Activated CD4-positive, alpha-beta T cell treated with anti-CD3 and anti-CD28 coated beads for 36 hours (primary cell): Measurements from ENCODE around the gene LRFN4. TPM values are rescaled to one million over a fixed set of nuclear protein-coding genes. Genes with fewer than 3 reads are reported as not detected.

ENCODE experiments used
- ATAC-seq: fragments of 200-7000 bp; cut with Tn5 transposase; one replicate; pipeline ENCODE4 v1.10.0; 2021; ENCODE audit warnings: mild to moderate bottlenecking, moderate library complexity
- CTCF ChIA-PET: fragments of 350-600 bp; sonication (Branson Sonifier 250); formaldehyde crosslinking; loops from one replicate; lab custom pipeline; 2021; ENCODE audit warnings: antibody characterized with exemption; lab: Charles Lee
- POLR2A ChIA-PET: fragments of 350-600 bp; sonication (Branson Sonifier 250); formaldehyde crosslinking; loops from one replicate; lab custom pipeline; 2021; ENCODE audit warnings: antibody characterized with exemption, inconsistent platforms; lab: Charles Lee
- DNase-seq: peaks from one replicate; pipeline ENCODE4 v3.0.0-alpha.2; 2020
- H3K27ac Mint-ChIP-seq: one replicate; pipeline ENCODE4 v1.8.0; 2021; ENCODE audit warnings: mixed read lengths
- H3K27me3 Mint-ChIP-seq: one replicate; pipeline ENCODE4 v1.8.0; 2021; ENCODE audit warnings: mixed read lengths
- H3K36me3 Mint-ChIP-seq: one replicate; pipeline ENCODE4 v1.8.0; 2021; ENCODE audit warnings: low read depth, mixed read lengths
- H3K4me1 Mint-ChIP-seq: one replicate; pipeline ENCODE4 v1.8.0; 2021; ENCODE audit warnings: mixed read lengths
- H3K4me3 Mint-ChIP-seq: one replicate; pipeline ENCODE4 v1.8.0; 2021; ENCODE audit warnings: mild to moderate bottlenecking, moderate library complexity, mixed read lengths
- H3K9me3 Mint-ChIP-seq: one replicate; pipeline ENCODE4 v1.8.0; 2021; ENCODE audit warnings: low read depth, mixed read lengths
- intact Hi-C, 2 experiments: fragments of 100-400 bp; cut with DNase I in 1 of 2; cut with micrococcal nuclease in 1 of 2; formaldehyde crosslinking; loops; one replicate each; pipeline versions ENCODE4 v1.14.2 to v1.15.1; 2022 to 2024; cut with DNase I, micrococcal nuclease
- total RNA-seq, 2 experiments: library from RNA; stranded (reverse); gene quantifications; one replicate each; pipeline ENCODE4 v1.2.3, GENCODE V29; 2021

LRFN4 gene
- total RNA-seq, 2 experiments from 2014 or later = 19.2 to 22.7 TPM

DNA sequence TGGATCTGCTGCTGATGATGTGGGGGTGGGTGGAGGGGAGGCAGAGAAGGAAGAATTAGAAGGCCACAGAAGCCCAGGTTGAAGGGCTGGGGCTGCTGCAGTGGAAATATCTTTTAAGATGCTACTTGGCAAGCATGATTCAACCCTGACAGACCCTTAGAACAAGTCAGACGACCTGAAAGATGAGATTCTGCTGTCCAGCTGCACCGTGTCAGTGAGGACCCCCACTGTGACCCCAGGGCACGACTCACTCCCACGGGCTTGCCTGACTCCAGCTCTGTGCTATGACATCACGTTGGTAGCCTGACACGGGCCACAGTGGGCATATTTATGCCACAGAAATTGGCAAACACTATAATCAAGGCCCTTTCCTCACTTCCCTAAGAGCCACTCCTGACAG, 36.0 kb downstream of the LRFN4 start:
- Mint-ChIP-seq H3K27ac (no peak overlapping the region), H3K4me3 (no peak overlapping the region), H3K4me1 (peaks cover 8% of the 10 kb centered on the region), H3K27me3 (no peaks in the 10 kb centered on the region), H3K9me3 (peaks cover 2% of the 10 kb centered on the region), H3K36me3 (no peaks in the 10 kb centered on the region)
- DNase-seq (no peak), ATAC-seq (no peak)
- ChIA-PET CTCF (interaction anchor here (0.9 to 1.0 kb wide), 2 partner anchors 9 to 83 kb away, joined by 3 to 5 read pairs; no protein-coding TSS in a partner anchor), POLR2A (no interaction called here)
- intact Hi-C loops = loop anchor here in 1 of 2 experiments (1.0 to 2.0 kb wide), 3 partner anchors 25 to 78 kb away; partner anchors contain the start of gene PC

DNA sequence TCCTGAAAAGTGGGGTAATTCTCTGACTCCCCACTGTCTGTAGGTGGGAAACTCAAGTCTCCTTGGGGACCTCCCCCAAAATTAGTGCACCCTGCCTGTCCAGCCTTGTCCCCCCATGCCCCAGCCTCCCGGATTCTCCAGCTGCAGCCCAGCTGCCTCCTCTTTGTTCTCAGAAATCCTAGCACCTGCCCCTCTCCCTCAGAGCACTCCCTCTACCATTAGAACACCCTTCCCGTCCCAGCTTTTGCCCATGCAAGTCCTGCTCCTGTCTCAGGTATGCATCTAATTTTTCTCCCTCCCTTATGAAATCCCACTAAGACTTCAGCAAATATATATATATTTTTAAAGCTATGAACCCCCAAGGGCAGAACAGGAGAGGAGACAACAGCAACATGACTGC, 37.3 kb downstream of the LRFN4 start:
- Mint-ChIP-seq H3K27me3 (no peaks in the 10 kb centered on the region), H3K36me3 (no peaks in the 10 kb centered on the region), H3K4me3 (no peak overlapping the region), H3K27ac (no peak overlapping the region), H3K4me1 (peaks cover 8% of the 10 kb centered on the region), H3K9me3 (peaks cover 2% of the 10 kb centered on the region)
- DNase-seq = no peak
- ChIA-PET CTCF (interaction anchor here (0.9 to 1.0 kb wide), 2 partner anchors 13 to 60 kb away, joined by 3 to 5 read pairs; no protein-coding TSS in a partner anchor), POLR2A (no interaction called here)
- intact Hi-C loops = no loop called here
- ATAC-seq = no peak

DNA sequence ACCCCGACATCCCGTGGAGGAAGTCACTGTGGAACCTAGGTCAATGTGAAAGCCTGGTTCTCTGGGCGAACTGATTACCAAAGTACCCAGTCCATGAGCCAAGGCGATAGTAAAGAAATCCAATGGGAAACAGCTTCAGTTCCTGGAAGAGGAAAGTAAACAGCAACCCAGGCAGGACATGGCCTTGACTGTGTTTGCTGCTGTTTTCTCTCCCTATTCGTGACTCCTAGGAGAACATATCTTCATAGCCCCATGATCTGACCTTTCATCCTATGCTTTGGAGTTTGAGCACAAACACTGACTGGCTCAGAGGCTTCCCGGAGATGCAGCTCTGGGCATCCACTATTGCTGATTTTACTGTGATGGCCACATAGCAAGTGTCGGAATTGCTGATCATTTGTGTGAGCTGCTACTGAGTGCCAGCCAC, 45.1 kb downstream of the LRFN4 start:
- intact Hi-C loops = no loop called here
- ATAC-seq (no peak), DNase-seq (no peak)
- no peaks in the 10 kb centered on the region for H3K9me3 Mint-ChIP-seq
- H3K27ac Mint-ChIP-seq = no peak overlapping the region
- POLR2A ChIA-PET = no interaction called here
- no peaks in the 10 kb centered on the region for H3K4me1 Mint-ChIP-seq
- H3K27me3 Mint-ChIP-seq = no peaks in the 10 kb centered on the region
- H3K36me3 Mint-ChIP-seq = no peaks in the 10 kb centered on the region
- H3K4me3 Mint-ChIP-seq = no peak overlapping the region
- CTCF ChIA-PET = no interaction called here

DNA sequence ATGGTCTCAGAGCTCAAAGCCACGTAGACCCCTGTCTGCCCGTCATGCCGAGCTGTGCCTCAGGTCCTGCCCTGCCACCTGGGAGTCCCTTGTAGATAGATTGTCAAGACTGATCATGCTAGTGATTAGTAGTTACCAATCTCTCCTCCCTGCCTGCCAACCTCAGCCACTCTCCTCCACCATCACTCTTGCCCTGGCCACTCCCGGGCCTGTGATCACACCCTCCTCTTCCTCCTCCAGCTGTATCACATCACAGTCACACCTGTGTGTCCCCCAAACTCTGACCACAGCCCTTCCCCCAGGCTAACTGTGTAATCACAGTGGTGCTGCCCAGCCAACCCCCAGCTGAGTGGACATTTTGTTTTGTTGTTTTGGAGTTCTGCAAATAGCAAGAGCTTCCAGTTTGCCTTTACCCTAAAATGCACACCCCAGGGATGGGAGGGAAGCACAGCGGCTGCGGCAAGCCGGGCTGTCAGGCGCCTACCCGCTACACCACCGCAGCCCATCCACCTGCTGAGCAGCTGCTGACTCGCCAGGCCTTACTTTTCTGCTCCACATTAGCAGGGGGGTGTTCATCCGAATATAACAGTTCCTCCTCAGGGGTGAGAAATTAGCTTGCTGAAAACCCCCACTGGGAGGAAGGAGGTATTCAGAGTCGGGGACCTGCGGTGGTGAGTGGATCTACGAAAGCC, 45.8 kb downstream of the LRFN4 start:
- ATAC-seq (no peak), DNase-seq (no peak)
- no peak overlapping the region for H3K4me3 Mint-ChIP-seq
- no peaks in the 10 kb centered on the region for H3K36me3 Mint-ChIP-seq
- H3K27ac Mint-ChIP-seq = no peak overlapping the region
- POLR2A ChIA-PET = no interaction called here
- H3K27me3 Mint-ChIP-seq = no peaks in the 10 kb centered on the region
- intact Hi-C loops = no loop called here
- H3K9me3 Mint-ChIP-seq = no peaks in the 10 kb centered on the region
- CTCF ChIA-PET = interaction anchor here (0.6 kb wide), 1 partner anchor 244 kb away, joined by 3 read pairs; no protein-coding TSS in a partner anchor
- H3K4me1 Mint-ChIP-seq = no peaks in the 10 kb centered on the region

DNA sequence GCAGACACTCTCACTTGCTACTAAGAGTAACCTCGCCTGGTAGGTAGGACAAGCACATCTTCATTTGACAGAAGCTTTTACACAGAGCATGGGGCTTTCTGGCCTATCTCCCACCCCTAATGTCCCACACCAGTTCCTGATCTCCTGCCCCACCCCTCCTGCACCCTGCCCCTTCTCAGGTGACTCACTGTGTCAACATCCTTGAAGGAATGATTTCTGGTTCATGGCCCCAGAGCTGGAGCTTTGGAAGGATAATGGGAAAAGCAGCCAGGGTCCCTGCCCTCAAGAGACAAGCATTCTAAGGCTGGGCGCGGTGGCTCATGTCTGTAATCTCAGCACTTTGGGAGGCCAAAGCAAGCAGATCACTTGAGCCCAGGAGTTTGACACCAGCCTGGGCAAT, 47.2 kb downstream of the LRFN4 start:
- POLR2A ChIA-PET = no interaction called here
- no peak for ATAC-seq
- no peaks in the 10 kb centered on the region for H3K9me3 Mint-ChIP-seq
- CTCF ChIA-PET = no interaction called here
- no peak overlapping the region for H3K4me3 Mint-ChIP-seq
- H3K27me3 Mint-ChIP-seq = no peaks in the 10 kb centered on the region
- DNase-seq = no peak
- H3K27ac Mint-ChIP-seq = no peak overlapping the region
- H3K4me1 Mint-ChIP-seq = no peaks in the 10 kb centered on the region
- intact Hi-C loops = no loop called here
- H3K36me3 Mint-ChIP-seq = no peaks in the 10 kb centered on the region

DNA sequence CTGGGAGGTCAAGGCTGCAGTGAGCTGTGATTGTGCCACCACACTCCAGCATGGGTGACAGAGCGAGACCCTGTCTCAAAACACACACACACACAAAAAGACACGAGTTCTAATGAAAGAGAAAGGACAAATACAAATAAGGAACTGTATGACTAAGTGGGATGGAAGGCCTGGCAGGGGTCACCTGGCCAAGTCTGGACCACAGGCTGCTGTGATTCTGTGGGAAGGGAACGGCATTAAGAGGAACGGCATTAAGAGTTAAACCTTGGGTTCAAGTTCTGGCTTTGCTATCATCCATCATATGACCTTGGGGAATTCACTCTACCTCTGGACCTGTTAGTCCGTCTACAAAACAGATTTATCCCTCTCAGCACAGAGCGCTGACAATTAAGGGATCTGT, 47.7 kb downstream of the LRFN4 start:
- H3K36me3 Mint-ChIP-seq = no peaks in the 10 kb centered on the region
- DNase-seq (no peak), ATAC-seq (no peak)
- H3K27me3 Mint-ChIP-seq = no peaks in the 10 kb centered on the region
- ChIA-PET POLR2A (no interaction called here), CTCF (no interaction called here)
- H3K4me1 Mint-ChIP-seq = no peaks in the 10 kb centered on the region
- H3K27ac Mint-ChIP-seq = no peak overlapping the region
- H3K4me3 Mint-ChIP-seq = no peak overlapping the region
- intact Hi-C loops = no loop called here
- H3K9me3 Mint-ChIP-seq = no peaks in the 10 kb centered on the region

DNA sequence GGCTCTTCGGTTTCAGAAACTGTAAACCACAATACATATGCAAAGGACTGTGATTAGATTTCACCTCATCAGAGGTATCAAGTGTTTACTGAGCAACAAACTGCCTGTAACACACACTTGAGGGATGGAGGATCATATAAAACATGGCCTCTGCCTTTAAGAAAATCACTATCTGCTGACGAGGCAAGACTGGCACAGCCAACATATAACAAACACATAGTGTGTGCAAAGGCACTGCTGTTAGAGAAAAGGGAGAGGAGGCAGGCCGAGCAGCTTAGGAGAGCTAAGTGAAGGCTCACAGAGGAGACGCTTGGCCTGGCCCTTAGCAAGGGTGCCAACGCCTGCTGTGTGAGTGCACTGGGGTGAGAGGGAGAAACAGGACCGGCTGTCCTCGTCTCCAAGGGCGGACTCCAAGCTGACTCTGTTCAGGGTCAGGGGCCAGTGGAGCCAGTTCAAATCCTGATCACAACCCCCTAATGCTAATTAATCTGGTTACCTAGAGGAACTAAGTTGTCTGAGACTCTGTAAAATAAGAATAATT, 48.2 kb downstream of the LRFN4 start:
- Mint-ChIP-seq H3K27me3 (no peaks in the 10 kb centered on the region), H3K4me1 (no peaks in the 10 kb centered on the region), H3K36me3 (no peaks in the 10 kb centered on the region), H3K4me3 (no peak overlapping the region), H3K9me3 (no peaks in the 10 kb centered on the region), H3K27ac (no peak overlapping the region)
- ATAC-seq (no peak), DNase-seq (no peak)
- CTCF ChIA-PET = interaction anchor here (1.1 kb wide), 1 partner anchor 21 kb away, joined by 3 read pairs; no protein-coding TSS in a partner anchor
- POLR2A ChIA-PET = interaction anchor here (0.5 kb wide), 1 partner anchor 225 kb away, joined by 4 read pairs; no protein-coding TSS in a partner anchor
- intact Hi-C loops = no loop called here

DNA sequence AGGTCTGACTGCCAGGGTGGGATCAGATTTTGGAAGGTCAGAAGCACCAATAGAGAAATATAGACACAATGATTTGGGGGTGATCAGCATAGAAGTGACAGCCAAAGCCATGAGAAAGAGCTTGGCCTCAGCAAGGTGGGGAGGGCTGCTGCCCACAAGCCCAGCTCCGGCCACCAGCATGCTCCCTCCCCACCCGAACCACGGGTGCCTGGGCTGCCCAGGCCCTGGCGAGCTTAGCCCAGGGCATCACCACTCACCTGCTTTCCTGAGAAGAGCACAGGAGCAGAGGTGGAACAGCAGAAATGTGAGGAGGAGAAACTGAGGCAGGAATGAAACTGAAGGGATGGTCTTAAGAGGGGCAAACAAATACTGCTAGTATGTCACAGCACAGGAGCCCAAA, 48.8 kb downstream of the LRFN4 start:
- Mint-ChIP-seq H3K36me3 (no peaks in the 10 kb centered on the region), H3K4me1 (no peaks in the 10 kb centered on the region), H3K9me3 (no peaks in the 10 kb centered on the region), H3K27me3 (no peaks in the 10 kb centered on the region), H3K4me3 (no peak overlapping the region), H3K27ac (no peak overlapping the region)
- ATAC-seq (no peak), DNase-seq (no peak)
- intact Hi-C loops = no loop called here
- POLR2A ChIA-PET = interaction anchor here (0.5 kb wide), 1 partner anchor 224 kb away, joined by 4 read pairs; no protein-coding TSS in a partner anchor
- CTCF ChIA-PET = interaction anchor here (1.1 kb wide), 1 partner anchor 22 kb away, joined by 3 read pairs; no protein-coding TSS in a partner anchor

DNA sequence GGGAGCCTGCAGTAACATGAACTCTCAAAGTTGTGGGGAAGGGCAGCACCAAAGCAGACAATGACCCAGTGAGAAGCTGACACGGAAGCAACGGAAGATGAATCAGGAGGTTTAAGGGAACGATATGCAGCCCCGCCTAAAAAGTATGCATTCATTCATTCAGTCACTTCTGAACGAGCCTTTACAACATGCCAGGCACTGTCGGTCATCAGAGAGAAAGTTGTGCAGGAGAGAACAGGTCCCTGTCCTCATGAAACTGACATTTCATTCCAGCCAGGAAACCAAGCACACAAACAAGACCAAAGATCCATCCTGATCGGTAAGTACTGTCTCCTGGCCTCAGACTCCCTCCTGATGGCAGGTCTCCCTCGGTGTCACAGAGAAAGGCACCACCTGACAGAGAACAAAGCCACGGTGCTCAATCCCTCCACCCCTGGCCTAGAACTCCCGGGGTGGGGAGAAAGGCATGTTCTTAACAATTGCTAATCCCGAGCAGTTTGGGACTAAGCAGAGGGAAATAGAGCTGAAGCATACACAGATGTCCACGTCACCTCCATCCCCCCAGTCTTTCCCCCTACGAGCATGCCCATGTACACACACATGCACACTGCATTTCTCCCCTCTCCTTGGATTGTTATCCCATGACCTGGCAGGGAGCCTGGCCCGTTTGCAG, 49.3 kb downstream of the LRFN4 start:
- Mint-ChIP-seq H3K27me3 (no peaks in the 10 kb centered on the region), H3K4me3 (no peak overlapping the region), H3K4me1 (no peaks in the 10 kb centered on the region), H3K36me3 (no peaks in the 10 kb centered on the region), H3K9me3 (no peaks in the 10 kb centered on the region), H3K27ac (no peak overlapping the region)
- ChIA-PET POLR2A (no interaction called here), CTCF (interaction anchor here (1.1 kb wide), 1 partner anchor 23 kb away, joined by 3 read pairs; no protein-coding TSS in a partner anchor)
- intact Hi-C loops = no loop called here
- DNase-seq (no peak), ATAC-seq (no peak)

DNA sequence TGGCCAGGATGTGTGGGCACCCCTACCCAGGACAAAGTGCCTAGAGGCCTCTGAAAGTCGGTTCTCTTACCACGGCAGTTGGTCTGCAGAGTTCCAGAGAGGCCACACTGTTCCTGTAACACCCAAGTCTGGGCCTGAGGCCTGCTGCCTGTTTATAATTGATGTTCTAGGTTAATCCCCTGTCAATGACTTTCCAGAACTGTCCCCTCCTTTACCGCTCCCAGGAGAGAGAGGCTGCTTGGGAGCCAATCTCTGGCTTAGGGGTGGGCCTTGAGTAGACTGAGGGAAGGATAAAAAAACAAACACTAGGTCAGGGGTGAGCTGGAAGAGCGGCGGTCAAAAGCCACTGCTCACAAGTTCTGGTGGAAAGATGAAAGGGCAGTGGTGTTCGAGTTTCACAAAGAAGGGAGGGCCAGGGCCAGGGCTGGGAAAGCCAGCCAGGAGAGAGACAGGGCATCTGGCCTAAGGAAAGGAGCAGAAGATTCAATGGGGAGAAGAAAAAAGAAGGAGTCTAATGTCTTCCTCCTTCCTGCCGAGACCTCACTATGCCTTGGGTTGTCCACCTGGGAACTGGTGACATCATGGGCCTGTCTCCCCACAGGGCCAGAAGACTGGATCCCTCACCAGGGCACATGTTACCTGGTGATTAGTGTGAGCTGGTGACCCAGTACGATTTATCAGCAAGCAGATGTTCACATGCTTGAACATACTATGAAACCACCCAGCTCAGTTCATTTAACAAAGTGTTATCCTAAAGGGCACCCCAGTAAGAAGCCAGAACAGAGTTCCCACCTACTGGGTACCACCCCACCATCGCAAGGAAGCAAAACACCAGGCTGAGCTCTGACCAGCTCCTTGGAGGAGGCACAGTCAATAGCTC, 51.1 kb downstream of the LRFN4 start:
- no peak overlapping the region for H3K4me3 Mint-ChIP-seq
- CTCF ChIA-PET = no interaction called here

DNA sequence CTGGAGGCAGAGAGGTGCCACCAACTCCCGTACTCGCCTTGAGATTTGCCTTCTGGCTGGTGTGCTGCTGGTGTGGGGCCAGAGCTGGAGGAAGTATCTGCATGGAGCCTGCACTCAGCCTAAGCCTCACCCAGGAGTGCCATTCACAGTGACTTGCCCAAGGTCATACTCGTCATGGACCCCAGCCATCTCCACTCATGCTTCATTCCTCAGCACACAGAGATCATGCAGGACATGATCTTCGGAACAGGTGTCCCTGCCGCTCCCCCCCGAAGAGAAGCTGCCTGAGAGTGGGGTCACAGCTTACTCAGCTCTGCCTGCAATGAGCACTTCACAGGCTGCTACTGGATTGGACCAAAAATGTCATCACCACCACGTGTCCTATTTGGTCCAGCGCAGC, 52.3 kb downstream of the LRFN4 start:
- intact Hi-C loops = no loop called here
- ATAC-seq = no peak
- H3K4me3 Mint-ChIP-seq = no peak overlapping the region
- H3K4me1 Mint-ChIP-seq = no peaks in the 10 kb centered on the region
- ChIA-PET POLR2A (no interaction called here), CTCF (interaction anchor here (0.8 kb wide), 1 partner anchor 14 kb away, joined by 3 read pairs; no protein-coding TSS in a partner anchor)
- no peaks in the 10 kb centered on the region for H3K27me3 Mint-ChIP-seq
- H3K9me3 Mint-ChIP-seq = no peaks in the 10 kb centered on the region
- H3K36me3 Mint-ChIP-seq = no peaks in the 10 kb centered on the region
- DNase-seq = no peak
- H3K27ac Mint-ChIP-seq = no peak overlapping the region

More for the DNA sequence above, 51.1 kb downstream of the LRFN4 start:
- POLR2A ChIA-PET = no interaction called here
- Mint-ChIP-seq H3K27me3 (no peaks in the 10 kb centered on the region), H3K9me3 (no peaks in the 10 kb centered on the region), H3K4me1 (no peaks in the 10 kb centered on the region), H3K27ac (no peak overlapping the region), H3K36me3 (no peaks in the 10 kb centered on the region)
- DNase-seq (no peak), ATAC-seq (no peak)
- intact Hi-C loops = no loop called here
